Ovary (tissue), 3 donors: Measurements from ENCODE around the gene MAP3K7CL.

Experiments used
- CTCF ChIP-seq, 3 donors: fragments of 450-650 bp in 2 of 3; fragments of 200-600 bp in 1 of 3; IDR thresholded peaks; one replicate each; pipeline versions ENCODE4 v1.5.1 to v1.8.0; 2016 to 2022; ENCODE audit warnings: antibody characterized with exemption in 3 of 3, mild to moderate bottlenecking in 1 of 3
- EP300 ChIP-seq: sonication (generic); formaldehyde crosslinking; IDR thresholded peaks from one replicate; pipeline ENCODE4 v1.6.1; 2017; ENCODE audit warnings: antibody characterized with exemption
- POLR2A ChIP-seq: fragments of 450-650 bp; IDR thresholded peaks from one replicate; pipeline ENCODE4 v1.6.1; 2017; ENCODE audit warnings: antibody characterized with exemption, mild to moderate bottlenecking, moderate library complexity
- donor health status: DM: no; HTN: no; CAD: no.

- TF ChIP-seq CTCF (IDR thresholded peaks at IDR 0.05): no peak
- TF ChIP-seq EP300: no peak
- no peak for TF ChIP-seq POLR2A
Measured at GRCh38 chr21:29185633-29186032, 55.2 kb downstream of the MAP3K7CL start.
